ENCODE measurements around the gene CRABP1. TPM values are rescaled to one million over a fixed set of nuclear protein-coding genes. Genes with fewer than 3 reads are reported as not detected.

Gene CRABP1
- total RNA-seq, 4 donors from 2014 or later, result not detected

GRCh38 chr15:78304216-78305066 lies 35.7 kb upstream of the CRABP1 start:
- intact Hi-C loops (cut with DNase I), result no loop called here
- H3K4me3 ChIP-seq, result no peak overlapping the region
- TF ChIP-seq POLR2A (IDR thresholded peaks at IDR 0.05), result no peak
- TF ChIP-seq CTCF (IDR thresholded peaks at IDR 0.05), result no peak
- 74 to 80% methylated on average over 5 to 6 of the region's 9 CpGs for WGBS, 2 donors
- no peak for DNase-seq
- no peaks in the 10 kb centered on the region for H3K9me3 ChIP-seq
- peaks cover 0 to 16% (median 0%) of the 10 kb centered on the region in 3 donors for H3K4me1 ChIP-seq
- no peak overlapping the region for H3K27ac ChIP-seq
- peaks cover 0 to 62% (median 0%) of the 10 kb centered on the region in 4 donors for H3K27me3 ChIP-seq
- no peaks in the 10 kb centered on the region for H3K36me3 ChIP-seq

GRCh38 chr15:78306176-78306774 lies 33.9 kb upstream of the CRABP1 start:
- no peak overlapping the region for H3K4me3 ChIP-seq
- H3K9me3 ChIP-seq, result no peaks in the 10 kb centered on the region
- WGBS, 2 donors, result no CpG with 5 or more reads among the region's 3 CpGs
- TF ChIP-seq POLR2A (IDR thresholded peaks at IDR 0.05), result no peak
- no peak for TF ChIP-seq CTCF (IDR thresholded peaks at IDR 0.05)
- no peak overlapping the region for H3K27ac ChIP-seq
- intact Hi-C loops (cut with DNase I), result no loop called here
- H3K27me3 ChIP-seq, result peaks cover 0 to 65% (median 0%) of the 10 kb centered on the region in 4 donors
- peaks cover 0 to 11% (median 0%) of the 10 kb centered on the region in 3 donors for H3K4me1 ChIP-seq
- no peak for DNase-seq
- H3K36me3 ChIP-seq, result no peaks in the 10 kb centered on the region

GRCh38 chr15:78307976-78308375 lies 32.2 kb upstream of the CRABP1 start:
- TF ChIP-seq CTCF (IDR thresholded peaks at IDR 0.05) (no peak), POLR2A (IDR thresholded peaks at IDR 0.05) (no peak)
- Histone ChIP-seq H3K27me3 (peaks cover 0 to 64% (median 0%) of the 10 kb centered on the region in 4 donors), H3K4me3 (no peak overlapping the region), H3K4me1 (peaks cover 0 to 7% (median 0%) of the 10 kb centered on the region in 3 donors), H3K9me3 (no peaks in the 10 kb centered on the region), H3K36me3 (no peaks in the 10 kb centered on the region), H3K27ac (no peak overlapping the region)
- DNase-seq, result no peak
- WGBS, 2 donors, result 42 to 43% methylated on average over 6 of the region's 6 CpGs
- intact Hi-C loops (cut with DNase I), result no loop called here

- no peak overlapping the region for H3K4me3 ChIP-seq
- intact Hi-C loops (cut with DNase I), result no loop called here
- no peak for DNase-seq
- H3K9me3 ChIP-seq, result no peaks in the 10 kb centered on the region
- H3K4me1 ChIP-seq, result peaks cover 0 to 7% (median 0%) of the 10 kb centered on the region in 3 donors
- WGBS, 2 donors, result 16 to 60% methylated on average over 1 to 5 of the region's 9 CpGs
- TF ChIP-seq POLR2A (IDR thresholded peaks at IDR 0.05) (no peak), CTCF (IDR thresholded peaks at IDR 0.05) (peak; percentile 26 to 79 (median 55))
- no peak overlapping the region for H3K27ac ChIP-seq
- peaks cover 0 to 61% (median 0%) of the 10 kb centered on the region in 4 donors for H3K27me3 ChIP-seq
- H3K36me3 ChIP-seq, result no peaks in the 10 kb centered on the region
These were observed 31.6 kb upstream of the CRABP1 start for GRCh38 chr15:78308422-78309032.

GRCh38 chr15:78311292-78311691 lies 28.9 kb upstream of the CRABP1 start:
- intact Hi-C loops (cut with DNase I), result loop anchor here (5.0 kb wide), 1 partner anchor 106 kb away; no protein-coding TSS in a partner anchor
- TF ChIP-seq POLR2A (IDR thresholded peaks at IDR 0.05) (no peak), CTCF (IDR thresholded peaks at IDR 0.05) (no peak)
- Histone ChIP-seq H3K9me3 (no peaks in the 10 kb centered on the region), H3K36me3 (no peaks in the 10 kb centered on the region), H3K4me3 (no peak overlapping the region), H3K27me3 (peaks cover 0 to 45% (median 0%) of the 10 kb centered on the region in 4 donors), H3K4me1 (peaks cover 0 to 7% (median 0%) of the 10 kb centered on the region in 3 donors), H3K27ac (no peak overlapping the region)
- WGBS, 2 donors, result 48 to 55% methylated on average over 3 of the region's 3 CpGs
- no peak for DNase-seq
